WTC11 (cell line): ENCODE data around the gene FHIT. TPM values are rescaled to one million over a fixed set of nuclear protein-coding genes. Genes with fewer than 3 reads are reported as not detected.

Source experiments
- ATAC-seq: fragments of 200-7000 bp; cut with Tn5 transposase; 2 replicates; pipeline ENCODE4 v1.10.0; 2021; ENCODE audit warnings: mild to moderate bottlenecking, moderate library complexity
- CTCF ChIA-PET: fragments of 300-600 bp; sonication (Branson Sonifier 250); formaldehyde crosslinking; loops from one replicate; lab custom pipeline; 2021; ENCODE audit warnings: antibody characterized with exemption; lab: Charles Lee
- POLR2A ChIA-PET: fragments of 350-600 bp; sonication (Branson Sonifier 250); formaldehyde crosslinking; loops from one replicate; lab custom pipeline; 2021; ENCODE audit warnings: antibody characterized with exemption; lab: Charles Lee
- DNase-seq: peaks from one replicate; pipeline ENCODE4 v3.0.0; 2021; ENCODE audit warnings: low spot score
- H3K27ac Mint-ChIP-seq: 2 replicates; pipeline ENCODE4 v1.8.0; 2021; ENCODE audit warnings: mixed read lengths
- H3K27me3 Mint-ChIP-seq: 2 replicates; pipeline ENCODE4 v1.8.0; 2021; ENCODE audit warnings: low read depth, mild to moderate bottlenecking, moderate library complexity, mixed read lengths
- H3K36me3 Mint-ChIP-seq: 2 replicates; pipeline ENCODE4 v1.8.0; 2021; ENCODE audit warnings: mixed read lengths
- H3K4me1 Mint-ChIP-seq: 2 replicates; pipeline ENCODE4 v1.8.0; 2022; ENCODE audit warnings: mixed read lengths
- H3K4me3 Mint-ChIP-seq: 2 replicates; pipeline ENCODE4 v1.8.0; 2021; ENCODE audit warnings: mild to moderate bottlenecking, moderate library complexity, mixed read lengths
- H3K9me3 Mint-ChIP-seq: 2 replicates; pipeline ENCODE4 v1.8.0; 2021; ENCODE audit warnings: mixed read lengths
- FOXK1 ChIP-seq: sonication (generic); formaldehyde crosslinking; IDR thresholded peaks from 2 replicates; pipeline ENCODE4 v1.8.0; 2022; ENCODE audit warnings: mild to moderate bottlenecking, moderate library complexity, missing genetic modification reagents
- FOXP1 ChIP-seq: sonication (generic); formaldehyde crosslinking; IDR thresholded peaks from 2 replicates; pipeline ENCODE4 v1.8.0; 2022; ENCODE audit warnings: missing genetic modification reagents, mild to moderate bottlenecking, moderate library complexity, borderline replicate concordance
- HMGA2 ChIP-seq: fragments of 250-450 bp; sonication (Bioruptor Pico); IDR thresholded peaks from 2 replicates; pipeline ENCODE4 v1.4.0; 2021; ENCODE audit warnings: mild to moderate bottlenecking, moderate library complexity
- NFE2L1 ChIP-seq: sonication (generic); formaldehyde crosslinking; IDR thresholded peaks from 2 replicates; pipeline ENCODE4 v1.8.1; 2023; ENCODE audit warnings: missing genetic modification reagents
- NFYB ChIP-seq: sonication (generic); formaldehyde crosslinking; conservative IDR thresholded peaks from 2 replicates; pipeline ENCODE4 v1.8.0; 2022; ENCODE audit warnings: low read depth, missing genetic modification reagents
- PRRX2 ChIP-seq: fragments of 250-450 bp; sonication (Bioruptor Pico); IDR thresholded peaks from 2 replicates; pipeline ENCODE4 v1.8.0; 2021; ENCODE audit warnings: mild to moderate bottlenecking
- RELA ChIP-seq: sonication (generic); formaldehyde crosslinking; IDR thresholded peaks from 2 replicates; pipeline ENCODE4 v1.8.1; 2022; ENCODE audit warnings: missing genetic modification reagents, mild to moderate bottlenecking, borderline replicate concordance
- SMAD4 ChIP-seq: sonication (generic); formaldehyde crosslinking; IDR thresholded peaks from 2 replicates; pipeline ENCODE4 v1.8.0; 2022; ENCODE audit warnings: mild to moderate bottlenecking, missing genetic modification reagents
- SP1 ChIP-seq: sonication (generic); formaldehyde crosslinking; conservative IDR thresholded peaks from 2 replicates; pipeline ENCODE4 v1.8.1; 2022; ENCODE audit warnings: missing genetic modification reagents
- TCF7 ChIP-seq: sonication (generic); formaldehyde crosslinking; IDR thresholded peaks from 2 replicates; pipeline ENCODE4 v1.8.0; 2022; ENCODE audit warnings: mild to moderate bottlenecking, low read depth, missing genetic modification reagents, moderate library complexity
- TEAD1 ChIP-seq: sonication (generic); formaldehyde crosslinking; IDR thresholded peaks from 2 replicates; pipeline ENCODE4 v1.8.0; 2022; ENCODE audit warnings: mild to moderate bottlenecking, missing genetic modification reagents
- ZNF219 ChIP-seq: sonication (generic); formaldehyde crosslinking; IDR thresholded peaks from 2 replicates; pipeline ENCODE4 v1.8.0; 2023; ENCODE audit warnings: missing genetic modification reagents, mild to moderate bottlenecking, borderline replicate concordance
- ZNF263 ChIP-seq: sonication (generic); formaldehyde crosslinking; IDR thresholded peaks from 2 replicates; pipeline ENCODE4 v1.8.1; 2022; ENCODE audit warnings: low read depth, mild to moderate bottlenecking, moderate library complexity, missing genetic modification reagents
- ZNF671 ChIP-seq: fragments of 250-450 bp; sonication (Bioruptor Pico); IDR thresholded peaks from 2 replicates; pipeline ENCODE4 v1.8.0; 2021; ENCODE audit warnings: mild to moderate bottlenecking
- total RNA-seq: library from RNA; stranded (reverse); gene quantifications from 3 replicates; pipeline ENCODE4 v1.2.3, GENCODE V29; 2021
- TF ChIP-seq, protein P1 (sequence below): sonication (generic); formaldehyde crosslinking; IDR thresholded peaks from 2 replicates; pipeline ENCODE4 v1.8.1; 2023; ENCODE audit warnings: mild to moderate bottlenecking, missing genetic modification reagents, moderate library complexity
- TF ChIP-seq, protein P2 (sequence below): fragments of 250-450 bp; sonication (Bioruptor Pico); IDR thresholded peaks from 2 replicates; pipeline ENCODE4 v2.1.2; 2022; ENCODE audit warnings: mild to moderate bottlenecking, moderate library complexity
- TF ChIP-seq, protein P3 (sequence below): sonication (generic); formaldehyde crosslinking; IDR thresholded peaks from 2 replicates; pipeline ENCODE4 v1.8.1; 2023; ENCODE audit warnings: mild to moderate bottlenecking, missing genetic modification reagents, borderline replicate concordance
- TF ChIP-seq, protein P4 (sequence below): sonication (generic); formaldehyde crosslinking; conservative IDR thresholded peaks from 2 replicates; pipeline ENCODE4 v1.8.1; 2022; ENCODE audit warnings: mild to moderate bottlenecking, missing genetic modification reagents
- TF ChIP-seq, protein P5 (sequence below): sonication (generic); formaldehyde crosslinking; IDR thresholded peaks from 2 replicates; pipeline ENCODE4 v1.8.1; 2023; ENCODE audit warnings: mild to moderate bottlenecking, missing genetic modification reagents
- TF ChIP-seq, protein P6 (sequence below): sonication (generic); formaldehyde crosslinking; IDR thresholded peaks from 2 replicates; pipeline ENCODE4 v1.8.0; 2023; ENCODE audit warnings: missing genetic modification reagents, mild to moderate bottlenecking, borderline replicate concordance
- TF ChIP-seq, protein P7 (sequence below): sonication (generic); formaldehyde crosslinking; IDR thresholded peaks from 2 replicates; pipeline ENCODE4 v1.8.0; 2023; ENCODE audit warnings: mild to moderate bottlenecking, missing genetic modification reagents

FHIT gene
- total RNA-seq, 1 experiment from 2014 or later = 2.6 TPM

DNA sequence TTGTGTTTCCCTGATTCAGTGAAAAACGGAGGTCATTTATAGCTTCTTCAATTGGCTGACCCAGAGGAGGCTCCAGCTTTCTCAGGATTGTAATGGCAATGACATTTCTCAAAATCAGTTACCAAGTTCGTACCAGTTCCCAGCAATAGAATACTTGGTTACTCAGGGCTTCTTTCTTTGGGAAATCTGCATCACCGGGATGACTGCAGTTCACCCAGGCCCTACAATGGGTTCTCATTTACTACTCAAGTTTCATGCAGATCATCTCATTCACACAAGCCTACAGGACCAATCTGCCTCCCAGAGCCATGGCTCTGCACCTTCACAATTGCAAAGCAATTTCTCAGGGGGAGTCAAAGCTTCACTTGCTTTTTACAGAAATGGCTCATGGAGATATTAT, 109.6 kb downstream of the FHIT start:
- ATAC-seq = peak; percentile 95
- peaks cover 48% of the 10 kb centered on the region for H3K4me1 Mint-ChIP-seq
- H3K9me3 Mint-ChIP-seq = peaks cover 11% of the 10 kb centered on the region; the same call in 1 of the 2 replicates
- peak overlapping the region; percentile 34 for H3K4me3 Mint-ChIP-seq
- ChIA-PET POLR2A (interaction anchor here (0.5 kb wide), 1 partner anchor 36 kb away, joined by 3 read pairs; no protein-coding TSS in a partner anchor), CTCF (no interaction called here)
- no peaks in the 10 kb centered on the region for H3K27me3 Mint-ChIP-seq
- TF ChIP-seq, protein P1, sequence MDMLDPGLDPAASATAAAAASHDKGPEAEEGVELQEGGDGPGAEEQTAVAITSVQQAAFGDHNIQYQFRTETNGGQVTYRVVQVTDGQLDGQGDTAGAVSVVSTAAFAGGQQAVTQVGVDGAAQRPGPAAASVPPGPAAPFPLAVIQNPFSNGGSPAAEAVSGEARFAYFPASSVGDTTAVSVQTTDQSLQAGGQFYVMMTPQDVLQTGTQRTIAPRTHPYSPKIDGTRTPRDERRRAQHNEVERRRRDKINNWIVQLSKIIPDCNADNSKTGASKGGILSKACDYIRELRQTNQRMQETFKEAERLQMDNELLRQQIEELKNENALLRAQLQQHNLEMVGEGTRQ = no peak
- TF ChIP-seq NFE2L1 (CRISPR knock-in tag) (0 out of 2 replicates have a peak, but pooled peaks have one; percentile 15), SMAD4 (CRISPR knock-in tag) (no peak), TCF7 (no peak), ZNF263 (CRISPR knock-in tag) (no peak), PRRX2 (CRISPR knock-in tag) (no peak), TEAD1 (CRISPR knock-in tag) (no peak), SP1 (CRISPR knock-in tag) (0 out of 2 replicates have a peak, but pooled peaks have one; percentile 30)
- TF ChIP-seq, protein P2, sequence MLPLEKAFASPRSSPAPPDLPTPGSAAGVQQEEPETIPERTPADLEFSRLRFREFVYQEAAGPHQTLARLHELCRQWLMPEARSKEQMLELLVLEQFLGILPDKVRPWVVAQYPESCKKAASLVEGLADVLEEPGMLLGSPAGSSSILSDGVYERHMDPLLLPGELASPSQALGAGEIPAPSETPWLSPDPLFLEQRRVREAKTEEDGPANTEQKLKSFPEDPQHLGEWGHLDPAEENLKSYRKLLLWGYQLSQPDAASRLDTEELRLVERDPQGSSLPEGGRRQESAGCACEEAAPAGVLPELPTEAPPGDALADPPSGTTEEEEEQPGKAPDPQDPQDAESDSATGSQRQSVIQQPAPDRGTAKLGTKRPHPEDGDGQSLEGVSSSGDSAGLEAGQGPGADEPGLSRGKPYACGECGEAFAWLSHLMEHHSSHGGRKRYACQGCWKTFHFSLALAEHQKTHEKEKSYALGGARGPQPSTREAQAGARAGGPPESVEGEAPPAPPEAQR (CRISPR knock-in tag) = no peak
- TF ChIP-seq, protein P3, sequence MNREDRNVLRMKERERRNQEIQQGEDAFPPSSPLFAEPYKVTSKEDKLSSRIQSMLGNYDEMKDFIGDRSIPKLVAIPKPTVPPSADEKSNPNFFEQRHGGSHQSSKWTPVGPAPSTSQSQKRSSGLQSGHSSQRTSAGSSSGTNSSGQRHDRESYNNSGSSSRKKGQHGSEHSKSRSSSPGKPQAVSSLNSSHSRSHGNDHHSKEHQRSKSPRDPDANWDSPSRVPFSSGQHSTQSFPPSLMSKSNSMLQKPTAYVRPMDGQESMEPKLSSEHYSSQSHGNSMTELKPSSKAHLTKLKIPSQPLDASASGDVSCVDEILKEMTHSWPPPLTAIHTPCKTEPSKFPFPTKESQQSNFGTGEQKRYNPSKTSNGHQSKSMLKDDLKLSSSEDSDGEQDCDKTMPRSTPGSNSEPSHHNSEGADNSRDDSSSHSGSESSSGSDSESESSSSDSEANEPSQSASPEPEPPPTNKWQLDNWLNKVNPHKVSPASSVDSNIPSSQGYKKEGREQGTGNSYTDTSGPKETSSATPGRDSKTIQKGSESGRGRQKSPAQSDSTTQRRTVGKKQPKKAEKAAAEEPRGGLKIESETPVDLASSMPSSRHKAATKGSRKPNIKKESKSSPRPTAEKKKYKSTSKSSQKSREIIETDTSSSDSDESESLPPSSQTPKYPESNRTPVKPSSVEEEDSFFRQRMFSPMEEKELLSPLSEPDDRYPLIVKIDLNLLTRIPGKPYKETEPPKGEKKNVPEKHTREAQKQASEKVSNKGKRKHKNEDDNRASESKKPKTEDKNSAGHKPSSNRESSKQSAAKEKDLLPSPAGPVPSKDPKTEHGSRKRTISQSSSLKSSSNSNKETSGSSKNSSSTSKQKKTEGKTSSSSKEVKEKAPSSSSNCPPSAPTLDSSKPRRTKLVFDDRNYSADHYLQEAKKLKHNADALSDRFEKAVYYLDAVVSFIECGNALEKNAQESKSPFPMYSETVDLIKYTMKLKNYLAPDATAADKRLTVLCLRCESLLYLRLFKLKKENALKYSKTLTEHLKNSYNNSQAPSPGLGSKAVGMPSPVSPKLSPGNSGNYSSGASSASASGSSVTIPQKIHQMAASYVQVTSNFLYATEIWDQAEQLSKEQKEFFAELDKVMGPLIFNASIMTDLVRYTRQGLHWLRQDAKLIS (CRISPR knock-in tag) = no peak
- H3K27ac Mint-ChIP-seq = peak overlapping the region; percentile 97
- H3K36me3 Mint-ChIP-seq = peaks cover 5% of the 10 kb centered on the region
- peak; percentile 20 for DNase-seq

DNA sequence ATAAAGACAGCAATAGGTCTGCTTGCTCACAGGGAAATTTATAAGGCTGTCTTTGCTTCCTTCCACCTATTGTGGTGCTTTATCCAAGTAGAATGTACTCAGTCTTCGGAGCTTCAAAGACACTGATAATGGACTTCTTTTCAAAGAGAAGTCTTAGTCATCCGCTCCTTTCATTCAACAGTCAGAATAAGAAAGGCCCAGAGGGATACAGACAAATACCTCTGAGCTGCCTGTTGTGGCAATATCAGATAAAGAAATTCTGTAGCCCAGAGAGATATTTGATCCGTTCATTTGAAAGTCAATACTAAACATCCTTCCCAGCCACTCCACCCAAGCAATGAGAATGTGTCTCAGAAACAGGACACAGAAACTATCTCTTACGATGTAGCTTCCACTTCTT, 110.0 kb downstream of the FHIT start:
- H3K36me3 Mint-ChIP-seq = peaks cover 5% of the 10 kb centered on the region
- ATAC-seq (peak; percentile 70), DNase-seq (no peak)
- POLR2A ChIA-PET = interaction anchor here (0.5 kb wide), 1 partner anchor 36 kb away, joined by 3 read pairs; no protein-coding TSS in a partner anchor
- H3K4me1 Mint-ChIP-seq = peaks cover 48% of the 10 kb centered on the region
- no peaks in the 10 kb centered on the region for H3K27me3 Mint-ChIP-seq
- CTCF ChIA-PET = no interaction called here
- peaks cover 11% of the 10 kb centered on the region; the same call in 1 of the 2 replicates for H3K9me3 Mint-ChIP-seq
- H3K27ac Mint-ChIP-seq = peak overlapping the region; percentile 97
- peak overlapping the region; percentile 34 for H3K4me3 Mint-ChIP-seq
- TF ChIP-seq TCF7 (no peak), FOXP1 (no peak), RELA (CRISPR knock-in tag) (no peak), NFYB (CRISPR knock-in tag) (no peak), HMGA2 (no peak), FOXK1 (CRISPR knock-in tag) (no peak), ZNF671 (CRISPR knock-in tag) (no peak), ZNF219 (CRISPR knock-in tag) (no peak)
- TF ChIP-seq, protein P4, sequence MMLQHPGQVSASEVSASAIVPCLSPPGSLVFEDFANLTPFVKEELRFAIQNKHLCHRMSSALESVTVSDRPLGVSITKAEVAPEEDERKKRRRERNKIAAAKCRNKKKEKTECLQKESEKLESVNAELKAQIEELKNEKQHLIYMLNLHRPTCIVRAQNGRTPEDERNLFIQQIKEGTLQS (CRISPR knock-in tag) = no peak
- TF ChIP-seq, protein P5, sequence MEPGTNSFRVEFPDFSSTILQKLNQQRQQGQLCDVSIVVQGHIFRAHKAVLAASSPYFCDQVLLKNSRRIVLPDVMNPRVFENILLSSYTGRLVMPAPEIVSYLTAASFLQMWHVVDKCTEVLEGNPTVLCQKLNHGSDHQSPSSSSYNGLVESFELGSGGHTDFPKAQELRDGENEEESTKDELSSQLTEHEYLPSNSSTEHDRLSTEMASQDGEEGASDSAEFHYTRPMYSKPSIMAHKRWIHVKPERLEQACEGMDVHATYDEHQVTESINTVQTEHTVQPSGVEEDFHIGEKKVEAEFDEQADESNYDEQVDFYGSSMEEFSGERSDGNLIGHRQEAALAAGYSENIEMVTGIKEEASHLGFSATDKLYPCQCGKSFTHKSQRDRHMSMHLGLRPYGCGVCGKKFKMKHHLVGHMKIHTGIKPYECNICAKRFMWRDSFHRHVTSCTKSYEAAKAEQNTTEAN = no peak
- TF ChIP-seq, protein P6, sequence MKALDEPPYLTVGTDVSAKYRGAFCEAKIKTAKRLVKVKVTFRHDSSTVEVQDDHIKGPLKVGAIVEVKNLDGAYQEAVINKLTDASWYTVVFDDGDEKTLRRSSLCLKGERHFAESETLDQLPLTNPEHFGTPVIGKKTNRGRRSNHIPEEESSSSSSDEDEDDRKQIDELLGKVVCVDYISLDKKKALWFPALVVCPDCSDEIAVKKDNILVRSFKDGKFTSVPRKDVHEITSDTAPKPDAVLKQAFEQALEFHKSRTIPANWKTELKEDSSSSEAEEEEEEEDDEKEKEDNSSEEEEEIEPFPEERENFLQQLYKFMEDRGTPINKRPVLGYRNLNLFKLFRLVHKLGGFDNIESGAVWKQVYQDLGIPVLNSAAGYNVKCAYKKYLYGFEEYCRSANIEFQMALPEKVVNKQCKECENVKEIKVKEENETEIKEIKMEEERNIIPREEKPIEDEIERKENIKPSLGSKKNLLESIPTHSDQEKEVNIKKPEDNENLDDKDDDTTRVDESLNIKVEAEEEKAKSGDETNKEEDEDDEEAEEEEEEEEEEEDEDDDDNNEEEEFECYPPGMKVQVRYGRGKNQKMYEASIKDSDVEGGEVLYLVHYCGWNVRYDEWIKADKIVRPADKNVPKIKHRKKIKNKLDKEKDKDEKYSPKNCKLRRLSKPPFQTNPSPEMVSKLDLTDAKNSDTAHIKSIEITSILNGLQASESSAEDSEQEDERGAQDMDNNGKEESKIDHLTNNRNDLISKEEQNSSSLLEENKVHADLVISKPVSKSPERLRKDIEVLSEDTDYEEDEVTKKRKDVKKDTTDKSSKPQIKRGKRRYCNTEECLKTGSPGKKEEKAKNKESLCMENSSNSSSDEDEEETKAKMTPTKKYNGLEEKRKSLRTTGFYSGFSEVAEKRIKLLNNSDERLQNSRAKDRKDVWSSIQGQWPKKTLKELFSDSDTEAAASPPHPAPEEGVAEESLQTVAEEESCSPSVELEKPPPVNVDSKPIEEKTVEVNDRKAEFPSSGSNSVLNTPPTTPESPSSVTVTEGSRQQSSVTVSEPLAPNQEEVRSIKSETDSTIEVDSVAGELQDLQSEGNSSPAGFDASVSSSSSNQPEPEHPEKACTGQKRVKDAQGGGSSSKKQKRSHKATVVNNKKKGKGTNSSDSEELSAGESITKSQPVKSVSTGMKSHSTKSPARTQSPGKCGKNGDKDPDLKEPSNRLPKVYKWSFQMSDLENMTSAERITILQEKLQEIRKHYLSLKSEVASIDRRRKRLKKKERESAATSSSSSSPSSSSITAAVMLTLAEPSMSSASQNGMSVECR = no peak
- TF ChIP-seq, protein P7, sequence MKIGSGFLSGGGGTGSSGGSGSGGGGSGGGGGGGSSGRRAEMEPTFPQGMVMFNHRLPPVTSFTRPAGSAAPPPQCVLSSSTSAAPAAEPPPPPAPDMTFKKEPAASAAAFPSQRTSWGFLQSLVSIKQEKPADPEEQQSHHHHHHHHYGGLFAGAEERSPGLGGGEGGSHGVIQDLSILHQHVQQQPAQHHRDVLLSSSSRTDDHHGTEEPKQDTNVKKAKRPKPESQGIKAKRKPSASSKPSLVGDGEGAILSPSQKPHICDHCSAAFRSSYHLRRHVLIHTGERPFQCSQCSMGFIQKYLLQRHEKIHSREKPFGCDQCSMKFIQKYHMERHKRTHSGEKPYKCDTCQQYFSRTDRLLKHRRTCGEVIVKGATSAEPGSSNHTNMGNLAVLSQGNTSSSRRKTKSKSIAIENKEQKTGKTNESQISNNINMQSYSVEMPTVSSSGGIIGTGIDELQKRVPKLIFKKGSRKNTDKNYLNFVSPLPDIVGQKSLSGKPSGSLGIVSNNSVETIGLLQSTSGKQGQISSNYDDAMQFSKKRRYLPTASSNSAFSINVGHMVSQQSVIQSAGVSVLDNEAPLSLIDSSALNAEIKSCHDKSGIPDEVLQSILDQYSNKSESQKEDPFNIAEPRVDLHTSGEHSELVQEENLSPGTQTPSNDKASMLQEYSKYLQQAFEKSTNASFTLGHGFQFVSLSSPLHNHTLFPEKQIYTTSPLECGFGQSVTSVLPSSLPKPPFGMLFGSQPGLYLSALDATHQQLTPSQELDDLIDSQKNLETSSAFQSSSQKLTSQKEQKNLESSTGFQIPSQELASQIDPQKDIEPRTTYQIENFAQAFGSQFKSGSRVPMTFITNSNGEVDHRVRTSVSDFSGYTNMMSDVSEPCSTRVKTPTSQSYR (CRISPR knock-in tag) = no peak
